ENCODE data around the gene OR8G1. TPM values are rescaled to one million over a fixed set of nuclear protein-coding genes. Genes with fewer than 3 reads are reported as not detected.

Gene OR8G1, protein sequence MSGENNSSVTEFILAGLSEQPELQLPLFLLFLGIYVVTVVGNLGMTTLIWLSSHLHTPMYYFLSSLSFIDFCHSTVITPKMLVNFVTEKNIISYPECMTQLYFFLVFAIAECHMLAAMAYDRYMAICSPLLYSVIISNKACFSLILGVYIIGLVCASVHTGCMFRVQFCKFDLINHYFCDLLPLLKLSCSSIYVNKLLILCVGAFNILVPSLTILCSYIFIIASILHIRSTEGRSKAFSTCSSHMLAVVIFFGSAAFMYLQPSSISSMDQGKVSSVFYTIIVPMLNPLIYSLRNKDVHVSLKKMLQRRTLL
- not detected for polyA plus RNA-seq
- long read RNA-seq, donor 1 = 0 reads
- long read RNA-seq, donor 2 = 0 reads
- long read RNA-seq, donor 3 = 0 reads
- long read RNA-seq, donor 4 = 0 reads
- long read RNA-seq, donor 5 = 0 reads
- long read RNA-seq, donor 6 = 0 reads
- long read RNA-seq, donor 7 = 0 reads
- long read RNA-seq, donor 8 = 0 reads
- long read RNA-seq, donor 9 = 0 reads
- long read RNA-seq, donor 10 = 0 reads

DNA sequence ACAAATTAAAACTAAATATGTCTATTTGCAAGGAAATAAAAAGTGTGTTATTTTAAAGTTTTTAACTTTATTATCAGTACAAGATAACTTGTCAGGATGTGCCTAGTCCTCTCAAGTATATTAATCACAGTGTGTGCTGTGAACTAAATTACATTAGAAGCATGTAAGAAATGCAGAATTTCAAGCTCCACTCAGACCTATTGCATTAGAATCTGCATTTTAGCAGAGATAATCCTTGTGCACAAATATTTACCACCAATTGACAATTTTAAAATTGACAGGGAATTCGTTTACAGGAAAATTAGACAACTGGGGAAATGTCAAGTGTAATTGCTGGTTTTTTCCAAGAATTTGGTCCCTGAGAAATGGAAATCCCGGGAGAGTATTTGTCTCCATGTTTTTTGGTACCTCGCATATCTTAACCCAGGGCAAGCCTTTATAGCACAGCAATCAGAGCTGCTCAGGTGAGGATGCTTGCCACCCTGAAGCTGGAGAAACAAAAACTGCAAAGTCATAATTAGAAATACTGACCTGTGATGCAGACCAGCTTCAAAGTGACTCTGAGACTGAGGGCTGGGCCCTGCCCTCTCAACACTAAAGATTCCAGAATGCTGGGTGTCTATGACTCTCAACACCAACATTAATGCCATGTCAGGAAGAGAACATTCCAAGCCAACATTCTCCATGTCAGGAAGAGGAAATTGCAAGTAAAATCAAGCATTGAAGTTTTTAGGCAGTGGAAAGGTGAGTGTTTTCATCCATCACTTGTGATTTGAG lies at the start of gene OR8G1:
Gene OR8G1, plus strand, starts transcription at position 475 of the 777 bp plus-strand sequence. CDS start 8,581 bp downstream, outside the sequence.
- Histone ChIP-seq H3K36me3 (ENCODE audit: control insufficient read depth in 3 of 3, insufficient read depth in 2 of 3, low read depth in 1 of 3, low read length in 3 of 3) (no peaks in the 10 kb centered on the region), H3K27me3 (ENCODE audit: control insufficient read depth in 3 of 3, insufficient read depth in 3 of 3, low read length in 3 of 3) (no peaks in the 10 kb centered on the region), H3K4me1 (ENCODE audit: control insufficient read depth in 3 of 3, insufficient read depth in 2 of 3, low read depth in 1 of 3, low read length in 2 of 3) (no peaks in the 10 kb centered on the region), H3K27ac (ENCODE audit: low read depth in 1 of 3, low read length in 2 of 3) (no peak within 1 kb of the TSS), H3K4me3 (ENCODE audit: low read depth in 1 of 3, low read length in 3 of 3) (no peak within 1 kb of the TSS), H3K9me3 (ENCODE audit: control insufficient read depth in 2 of 2, insufficient read depth in 1 of 2, low read depth in 1 of 2, low read length in 1 of 2) (no peaks in the 10 kb centered on the region)
- FAIRE-seq (no peak), DNase-seq (no peak)
- WGBS, 3 donors = 51 to 69% (median 61%) methylated on average over 3 of the region's 3 CpGs

DNA sequence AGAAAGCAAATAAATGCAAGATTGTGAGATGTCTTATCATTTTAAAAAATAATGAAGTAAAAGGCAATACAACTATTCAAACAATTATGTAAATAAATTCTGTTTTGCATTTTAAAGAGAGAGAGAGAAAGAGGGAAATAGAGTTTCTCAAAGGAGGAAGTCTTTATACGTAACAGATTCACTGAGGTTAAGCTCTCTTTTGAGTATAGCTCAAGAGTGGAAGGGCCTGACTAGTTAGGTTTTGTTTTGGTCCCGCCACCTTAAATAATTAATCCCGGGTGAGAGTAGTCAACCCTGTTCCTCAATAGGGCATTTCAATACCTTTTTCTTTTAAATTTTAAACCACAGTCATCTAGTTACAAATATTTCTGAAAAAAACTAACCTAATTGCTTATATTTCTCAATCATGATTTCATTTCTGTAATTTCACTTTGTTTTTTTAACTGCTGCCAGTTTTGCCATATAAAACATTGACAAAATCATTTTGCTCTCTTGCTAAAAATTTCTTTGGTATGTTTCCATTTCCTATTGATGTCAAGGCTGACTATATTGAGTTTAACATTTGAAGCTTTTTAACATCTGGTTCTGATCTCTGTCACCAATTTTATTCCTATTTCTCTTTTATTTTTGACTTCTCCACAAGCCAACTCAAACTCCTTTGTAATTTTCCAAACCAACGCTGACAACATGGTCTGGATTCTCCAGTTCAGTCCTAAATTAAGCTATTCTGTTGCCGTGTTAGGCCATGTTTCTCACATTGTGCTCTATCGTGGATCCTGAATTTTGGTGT lies 47.5 kb upstream of the OR8G1 start:
- H3K27me3 ChIP-seq (ENCODE audit: control insufficient read depth in 3 of 3, insufficient read depth in 3 of 3, low read length in 3 of 3) = no peaks in the 10 kb centered on the region
- peaks cover 0 to 4% (median 0%) of the 10 kb centered on the region in 3 donors for H3K4me1 ChIP-seq (ENCODE audit: control insufficient read depth in 3 of 3, insufficient read depth in 2 of 3, low read depth in 1 of 3, low read length in 2 of 3)
- FAIRE-seq = no peak
- 73 to 78% (median 78%) methylated on average over 6 of the region's 6 CpGs for WGBS, 3 donors
- no peaks in the 10 kb centered on the region for H3K36me3 ChIP-seq (ENCODE audit: control insufficient read depth in 3 of 3, insufficient read depth in 2 of 3, low read depth in 1 of 3, low read length in 3 of 3)
- H3K9me3 ChIP-seq (ENCODE audit: control insufficient read depth in 2 of 2, insufficient read depth in 1 of 2, low read depth in 1 of 2, low read length in 1 of 2) = peaks cover 0 to 3% of the 10 kb centered on the region in 2 donors
- H3K4me3 ChIP-seq (ENCODE audit: low read depth in 1 of 3, low read length in 3 of 3) = no peak overlapping the region
- peak overlapping the region in 1 of 3 donors; percentile 20 for H3K27ac ChIP-seq (ENCODE audit: low read depth in 1 of 3, low read length in 2 of 3)
- no peak for DNase-seq

DNA sequence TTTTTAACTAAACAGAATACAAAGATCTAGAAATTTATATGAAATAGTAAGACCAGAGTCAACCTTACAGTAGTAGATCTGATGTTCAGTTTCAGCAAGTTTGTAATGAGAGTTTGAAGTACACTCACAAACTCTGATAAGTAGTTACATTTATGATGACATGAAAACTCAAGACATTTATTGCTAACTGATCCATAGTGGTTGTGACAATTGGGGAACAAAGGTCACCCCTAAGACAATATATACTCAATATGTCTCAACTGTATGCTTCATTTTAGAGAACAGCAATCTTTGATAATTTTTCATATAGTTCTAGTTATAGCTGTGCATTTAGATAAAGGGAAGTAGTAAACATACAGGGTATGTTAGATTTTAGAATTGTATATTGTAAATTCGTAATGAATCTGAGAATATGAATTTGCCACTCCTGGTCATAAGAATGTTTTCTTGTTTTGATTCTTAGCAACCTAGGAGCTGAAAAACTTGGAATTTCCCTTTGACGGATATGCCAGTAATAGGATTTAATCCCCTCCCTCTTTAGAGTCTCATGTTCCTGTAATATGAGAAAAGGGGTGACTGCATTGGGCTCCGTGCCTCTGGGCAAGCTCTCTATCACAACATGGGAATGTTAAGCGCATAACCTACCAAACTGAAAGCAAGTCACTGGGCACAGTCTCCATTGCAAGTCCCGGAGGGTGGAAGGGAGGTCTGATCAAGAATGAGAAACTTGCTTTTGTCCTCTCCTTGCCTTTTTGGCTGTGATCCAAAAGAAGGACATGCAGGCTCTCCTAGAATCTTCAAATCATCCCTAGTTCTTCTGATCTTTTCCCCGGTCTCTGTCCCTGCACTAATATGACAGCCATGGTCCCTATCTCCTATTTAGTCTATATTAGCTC lies 46.4 kb upstream of the OR8G1 start:
- FAIRE-seq (no peak), DNase-seq (peak; percentile 55 to 81)
- 17 to 54% (median 44%) methylated on average over 6 of the region's 6 CpGs for WGBS, 3 donors
- peak overlapping the region in 1 of 3 donors; percentile 8 for H3K4me3 ChIP-seq (ENCODE audit: low read depth in 1 of 3, low read length in 3 of 3)
- H3K27me3 ChIP-seq (ENCODE audit: control insufficient read depth in 3 of 3, insufficient read depth in 3 of 3, low read length in 3 of 3) = peaks cover 0 to 3% (median 0%) of the 10 kb centered on the region in 3 donors
- H3K27ac ChIP-seq (ENCODE audit: low read depth in 1 of 3, low read length in 2 of 3) = peak overlapping the region in 1 of 3 donors; percentile 8
- peaks cover 0 to 3% of the 10 kb centered on the region in 2 donors for H3K9me3 ChIP-seq (ENCODE audit: control insufficient read depth in 2 of 2, insufficient read depth in 1 of 2, low read depth in 1 of 2, low read length in 1 of 2)
- peaks cover 0 to 4% (median 0%) of the 10 kb centered on the region in 3 donors for H3K4me1 ChIP-seq (ENCODE audit: control insufficient read depth in 3 of 3, insufficient read depth in 2 of 3, low read depth in 1 of 3, low read length in 2 of 3)
- no peaks in the 10 kb centered on the region for H3K36me3 ChIP-seq (ENCODE audit: control insufficient read depth in 3 of 3, insufficient read depth in 2 of 3, low read depth in 1 of 3, low read length in 3 of 3)

DNA sequence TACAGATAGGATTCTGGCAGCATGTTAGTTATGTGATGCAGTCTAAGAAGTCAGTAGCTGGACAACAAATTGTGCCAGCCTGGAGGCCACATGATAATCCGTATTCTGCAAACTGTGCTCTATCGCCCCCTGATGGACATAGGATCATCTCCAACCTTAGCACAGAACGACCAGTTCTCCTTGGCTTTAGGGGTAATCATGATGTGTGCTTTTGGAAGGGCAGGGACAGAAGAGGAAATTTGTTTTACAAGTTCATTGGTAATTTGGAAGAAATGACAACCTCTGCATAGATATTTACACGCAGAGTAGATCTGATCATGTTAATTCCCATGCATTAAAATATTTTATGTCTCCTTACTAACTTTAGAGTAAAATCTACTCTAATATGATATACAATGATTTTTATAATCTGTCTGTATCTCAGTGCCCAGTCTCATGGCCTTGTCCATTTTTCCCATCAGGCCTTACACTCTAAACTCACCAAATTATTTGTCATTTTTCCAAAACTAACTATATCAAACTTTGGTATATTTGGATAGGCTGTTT lies 45.6 kb upstream of the OR8G1 start:
- no peak for FAIRE-seq
- peak; percentile 75 to 82 for DNase-seq
- H3K4me3 ChIP-seq (ENCODE audit: low read depth in 1 of 3, low read length in 3 of 3) = peak overlapping the region in 1 of 3 donors; percentile 8
- H3K4me1 ChIP-seq (ENCODE audit: control insufficient read depth in 3 of 3, insufficient read depth in 2 of 3, low read depth in 1 of 3, low read length in 2 of 3) = peaks cover 0 to 4% (median 0%) of the 10 kb centered on the region in 3 donors
- H3K27ac ChIP-seq (ENCODE audit: low read depth in 1 of 3, low read length in 2 of 3) = no peak overlapping the region
- peaks cover 0 to 3% of the 10 kb centered on the region in 2 donors for H3K9me3 ChIP-seq (ENCODE audit: control insufficient read depth in 2 of 2, insufficient read depth in 1 of 2, low read depth in 1 of 2, low read length in 1 of 2)
- H3K27me3 ChIP-seq (ENCODE audit: control insufficient read depth in 3 of 3, insufficient read depth in 3 of 3, low read length in 3 of 3) = peaks cover 0 to 3% (median 0%) of the 10 kb centered on the region in 3 donors
- H3K36me3 ChIP-seq (ENCODE audit: control insufficient read depth in 3 of 3, insufficient read depth in 2 of 3, low read depth in 1 of 3, low read length in 3 of 3) = no peaks in the 10 kb centered on the region
- whole genome bisulfite sequencing, 3 donors = 7 to 23% (median 20%) methylated on average over 4 of the region's 4 CpGs

DNA sequence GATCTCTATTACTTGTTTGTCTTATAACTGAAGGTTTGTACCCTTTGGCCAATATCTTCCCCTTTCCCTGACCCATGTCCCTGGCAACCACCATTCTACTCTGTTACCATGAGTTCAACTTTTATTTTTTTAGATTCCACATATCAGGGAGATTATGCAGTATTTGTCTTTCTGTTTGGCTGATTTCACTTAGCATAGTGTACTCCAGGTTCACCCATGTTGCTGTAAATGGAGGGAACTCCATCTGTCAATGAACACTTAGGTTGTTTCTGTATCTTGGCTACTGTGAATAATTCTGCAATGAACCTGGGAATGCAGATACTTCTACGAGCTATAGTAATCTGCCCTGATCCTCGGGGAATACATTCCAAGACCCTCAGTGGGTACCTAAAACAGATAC lies 42.9 kb upstream of the OR8G1 start:
- 60 to 81% (median 70%) methylated on average over 2 of the region's 2 CpGs for WGBS, 3 donors
- Histone ChIP-seq H3K27ac (ENCODE audit: low read depth in 1 of 3, low read length in 2 of 3) (no peak overlapping the region), H3K9me3 (ENCODE audit: control insufficient read depth in 2 of 2, insufficient read depth in 1 of 2, low read depth in 1 of 2, low read length in 1 of 2) (peaks cover 0 to 3% of the 10 kb centered on the region in 2 donors), H3K27me3 (ENCODE audit: control insufficient read depth in 3 of 3, insufficient read depth in 3 of 3, low read length in 3 of 3) (peaks cover 0 to 3% (median 0%) of the 10 kb centered on the region in 3 donors), H3K4me3 (ENCODE audit: low read depth in 1 of 3, low read length in 3 of 3) (no peak overlapping the region), H3K36me3 (ENCODE audit: control insufficient read depth in 3 of 3, insufficient read depth in 2 of 3, low read depth in 1 of 3, low read length in 3 of 3) (no peaks in the 10 kb centered on the region), H3K4me1 (ENCODE audit: control insufficient read depth in 3 of 3, insufficient read depth in 2 of 3, low read depth in 1 of 3, low read length in 2 of 3) (peaks cover 0 to 4% (median 0%) of the 10 kb centered on the region in 3 donors)
- FAIRE-seq = no peak
- DNase-seq = no peak

DNA sequence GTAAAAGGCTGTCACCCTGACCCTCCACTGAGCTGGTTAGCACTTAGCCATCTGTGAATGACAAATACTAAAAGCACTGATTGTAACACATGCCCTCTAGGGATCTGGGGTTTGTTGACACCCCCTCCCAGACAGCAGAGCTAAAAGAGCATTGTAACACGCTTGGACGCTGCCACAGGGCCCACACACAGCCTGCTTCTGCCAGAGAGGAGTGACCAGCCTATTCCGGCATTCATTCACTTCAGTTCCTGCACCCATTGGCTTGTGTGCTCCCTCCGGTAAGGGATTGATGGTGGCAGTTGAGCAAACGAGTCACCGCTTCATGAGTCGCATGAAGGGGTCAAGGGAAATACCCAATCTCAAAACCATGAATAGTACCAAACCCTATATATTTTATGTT lies 42.0 kb upstream of the OR8G1 start:
- no peak overlapping the region for H3K27ac ChIP-seq (ENCODE audit: low read depth in 1 of 3, low read length in 2 of 3)
- H3K4me1 ChIP-seq (ENCODE audit: control insufficient read depth in 3 of 3, insufficient read depth in 2 of 3, low read depth in 1 of 3, low read length in 2 of 3) = peaks cover 0 to 1% (median 0%) of the 10 kb centered on the region in 3 donors
- DNase-seq = no peak
- 88 to 92% (median 90%) methylated on average over 7 of the region's 7 CpGs for WGBS, 3 donors
- H3K36me3 ChIP-seq (ENCODE audit: control insufficient read depth in 3 of 3, insufficient read depth in 2 of 3, low read depth in 1 of 3, low read length in 3 of 3) = no peaks in the 10 kb centered on the region
- no peak for FAIRE-seq
- no peak overlapping the region for H3K4me3 ChIP-seq (ENCODE audit: low read depth in 1 of 3, low read length in 3 of 3)
- peaks cover 0 to 3% of the 10 kb centered on the region in 2 donors for H3K9me3 ChIP-seq (ENCODE audit: control insufficient read depth in 2 of 2, insufficient read depth in 1 of 2, low read depth in 1 of 2, low read length in 1 of 2)
- H3K27me3 ChIP-seq (ENCODE audit: control insufficient read depth in 3 of 3, insufficient read depth in 3 of 3, low read length in 3 of 3) = peaks cover 0 to 3% (median 0%) of the 10 kb centered on the region in 3 donors

DNA sequence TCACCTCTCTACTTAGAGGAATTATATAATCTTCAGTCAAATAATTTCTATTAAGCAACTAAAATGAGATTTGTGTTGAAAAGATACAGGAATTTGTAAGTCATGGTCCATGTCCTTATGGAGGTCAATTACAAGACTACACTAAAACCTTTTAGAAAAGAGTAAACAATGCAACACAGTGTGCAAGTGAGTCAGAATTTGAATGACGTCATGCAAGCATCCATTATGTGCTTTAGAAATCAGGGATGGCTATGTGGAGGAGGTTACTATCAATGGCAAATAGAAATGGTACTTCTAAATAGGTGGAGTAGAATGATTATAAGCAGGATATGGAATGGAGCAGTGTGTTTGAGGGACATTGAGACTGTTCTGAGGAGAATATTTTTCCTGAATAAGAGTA lies 41.2 kb upstream of the OR8G1 start:
- FAIRE-seq (no peak), DNase-seq (no peak)
- H3K9me3 ChIP-seq (ENCODE audit: control insufficient read depth in 2 of 2, insufficient read depth in 1 of 2, low read depth in 1 of 2, low read length in 1 of 2) = peaks cover 0 to 3% of the 10 kb centered on the region in 2 donors
- no peak overlapping the region for H3K4me3 ChIP-seq (ENCODE audit: low read depth in 1 of 3, low read length in 3 of 3)
- 43 to 63% (median 53%) methylated on average over 1 of the region's 1 CpG for WGBS, 3 donors
- H3K27ac ChIP-seq (ENCODE audit: low read depth in 1 of 3, low read length in 2 of 3) = no peak overlapping the region
- no peaks in the 10 kb centered on the region for H3K36me3 ChIP-seq (ENCODE audit: control insufficient read depth in 3 of 3, insufficient read depth in 2 of 3, low read depth in 1 of 3, low read length in 3 of 3)
- H3K4me1 ChIP-seq (ENCODE audit: control insufficient read depth in 3 of 3, insufficient read depth in 2 of 3, low read depth in 1 of 3, low read length in 2 of 3) = no peaks in the 10 kb centered on the region
- peaks cover 0 to 3% (median 0%) of the 10 kb centered on the region in 3 donors for H3K27me3 ChIP-seq (ENCODE audit: control insufficient read depth in 3 of 3, insufficient read depth in 3 of 3, low read length in 3 of 3)

Measured in small intestine (tissue), 16 donors.